ENCODE data around the gene ZMIZ1. TPM values are rescaled to one million over a fixed set of nuclear protein-coding genes. Genes with fewer than 3 reads are reported as not detected.

The ZMIZ1 gene
- total RNA-seq, 1 experiment from 2014 or later = 35.8 TPM

DNA sequence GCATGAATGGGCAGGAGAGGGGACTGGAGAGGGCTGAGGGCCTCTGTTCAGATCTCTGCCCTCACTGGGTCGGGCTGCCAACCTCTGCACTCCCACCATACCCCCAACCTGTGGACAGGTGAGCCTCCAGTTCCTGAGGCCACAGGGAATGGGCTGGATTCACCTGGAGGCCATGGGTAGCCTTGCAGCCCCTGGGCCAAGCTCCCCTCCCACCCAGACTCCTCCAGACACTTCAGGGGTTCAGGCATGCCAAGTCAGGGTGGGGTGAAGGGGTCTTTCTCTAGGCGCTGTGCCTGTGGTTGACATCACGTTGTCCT, 80.5 kb downstream of the ZMIZ1 start:
- Histone ChIP-seq H3K4me1 (ENCODE audit: insufficient read depth, low read length, poor library complexity, severe bottlenecking) (peaks cover 38% of the 10 kb centered on the region), H3K9me3 (ENCODE audit: low read depth, low read length, poor library complexity, severe bottlenecking) (no peaks in the 10 kb centered on the region), H3K27me3 (replicated peaks; ENCODE audit: insufficient read depth, low read depth, low read length, poor library complexity) (no peaks in the 10 kb centered on the region), H3K36me3 (ENCODE audit: insufficient read depth, low read length, poor library complexity, severe bottlenecking) (no peaks in the 10 kb centered on the region), H3K27ac (ENCODE audit: low read depth, low read length, poor library complexity, severe bottlenecking) (no peak overlapping the region), H3K4me3 (ENCODE audit: low read depth, low read length, poor library complexity, severe bottlenecking) (no peak overlapping the region)
- intact Hi-C loops (cut with micrococcal nuclease; ENCODE audit: unreplicated experiment) = no loop called here
- no TSS peak for BruUV-seq (replicated peaks)
- TF ChIP-seq EZH2 (IDR thresholded peaks at IDR 0.05; ENCODE audit: borderline replicate concordance, low read depth, low read length, poor library complexity, severe bottlenecking) = no peak
- TF ChIP-seq, protein P1, sequence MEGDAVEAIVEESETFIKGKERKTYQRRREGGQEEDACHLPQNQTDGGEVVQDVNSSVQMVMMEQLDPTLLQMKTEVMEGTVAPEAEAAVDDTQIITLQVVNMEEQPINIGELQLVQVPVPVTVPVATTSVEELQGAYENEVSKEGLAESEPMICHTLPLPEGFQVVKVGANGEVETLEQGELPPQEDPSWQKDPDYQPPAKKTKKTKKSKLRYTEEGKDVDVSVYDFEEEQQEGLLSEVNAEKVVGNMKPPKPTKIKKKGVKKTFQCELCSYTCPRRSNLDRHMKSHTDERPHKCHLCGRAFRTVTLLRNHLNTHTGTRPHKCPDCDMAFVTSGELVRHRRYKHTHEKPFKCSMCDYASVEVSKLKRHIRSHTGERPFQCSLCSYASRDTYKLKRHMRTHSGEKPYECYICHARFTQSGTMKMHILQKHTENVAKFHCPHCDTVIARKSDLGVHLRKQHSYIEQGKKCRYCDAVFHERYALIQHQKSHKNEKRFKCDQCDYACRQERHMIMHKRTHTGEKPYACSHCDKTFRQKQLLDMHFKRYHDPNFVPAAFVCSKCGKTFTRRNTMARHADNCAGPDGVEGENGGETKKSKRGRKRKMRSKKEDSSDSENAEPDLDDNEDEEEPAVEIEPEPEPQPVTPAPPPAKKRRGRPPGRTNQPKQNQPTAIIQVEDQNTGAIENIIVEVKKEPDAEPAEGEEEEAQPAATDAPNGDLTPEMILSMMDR (conservative IDR thresholded peaks at IDR 0.05; ENCODE audit: low read depth, low read length) = no peak
- no peak for DNase-seq (ENCODE audit: low spot score)
- POLR2A ChIA-PET (ENCODE audit: low non-redundant PET) = no interaction called here
- CTCF ChIA-PET = no interaction called here

DNA sequence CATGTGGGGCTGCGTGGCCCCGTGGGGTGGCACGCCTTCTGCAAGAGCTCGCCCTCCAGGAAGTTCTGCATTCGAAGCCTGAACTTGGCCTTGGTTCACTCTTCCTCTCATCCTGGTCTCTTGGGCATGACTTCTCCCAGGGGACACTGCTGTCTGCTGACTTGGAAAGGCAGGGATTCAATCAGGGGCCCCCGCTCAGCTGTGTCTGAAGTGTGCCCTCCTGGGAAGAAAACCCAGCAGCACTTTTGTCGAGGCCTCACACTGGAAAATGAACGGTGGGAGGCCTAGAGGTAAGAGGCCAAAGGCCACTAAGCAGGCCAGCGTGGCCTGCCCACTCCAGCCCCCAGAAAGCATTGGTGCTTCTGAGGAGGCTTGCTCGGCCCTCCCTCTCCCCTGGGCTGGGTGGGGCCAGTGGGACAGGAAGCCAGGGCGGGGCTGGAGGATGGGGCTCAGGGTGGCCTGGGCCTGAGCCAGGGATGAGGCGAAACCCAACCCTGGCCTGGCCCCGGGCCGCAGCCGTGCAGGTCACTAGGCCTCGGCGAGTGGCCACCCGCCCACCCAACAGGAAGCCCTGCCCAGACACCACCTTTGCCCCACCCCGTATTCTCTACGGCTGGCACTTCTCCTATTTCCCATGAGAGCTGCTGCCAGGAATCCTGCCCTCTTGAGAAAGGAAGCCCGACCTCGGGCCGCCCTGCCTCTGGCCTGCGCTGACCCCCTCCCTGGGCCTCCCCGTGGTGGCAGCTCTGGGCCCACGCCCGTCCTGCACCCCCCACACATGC, 81.1 kb downstream of the ZMIZ1 start:
- no peaks in the 10 kb centered on the region for H3K27me3 ChIP-seq (replicated peaks; ENCODE audit: insufficient read depth, low read depth, low read length, poor library complexity)
- H3K4me1 ChIP-seq (ENCODE audit: insufficient read depth, low read length, poor library complexity, severe bottlenecking) = peaks cover 36% of the 10 kb centered on the region
- TF ChIP-seq, protein P1 (conservative IDR thresholded peaks at IDR 0.05; ENCODE audit: low read depth, low read length) = no peak
- no peak for TF ChIP-seq EZH2 (IDR thresholded peaks at IDR 0.05; ENCODE audit: borderline replicate concordance, low read depth, low read length, poor library complexity, severe bottlenecking)
- no peaks in the 10 kb centered on the region for H3K36me3 ChIP-seq (ENCODE audit: insufficient read depth, low read length, poor library complexity, severe bottlenecking)
- H3K27ac ChIP-seq (ENCODE audit: low read depth, low read length, poor library complexity, severe bottlenecking) = peak overlapping the region; percentile 30
- no TSS peak for BruUV-seq (replicated peaks)
- DNase-seq (ENCODE audit: low spot score) = peak; percentile 45
- intact Hi-C loops (cut with micrococcal nuclease; ENCODE audit: unreplicated experiment) = no loop called here
- ChIA-PET CTCF (no interaction called here), POLR2A (ENCODE audit: low non-redundant PET) (no interaction called here)
- no peaks in the 10 kb centered on the region for H3K9me3 ChIP-seq (ENCODE audit: low read depth, low read length, poor library complexity, severe bottlenecking)
- no peak overlapping the region for H3K4me3 ChIP-seq (ENCODE audit: low read depth, low read length, poor library complexity, severe bottlenecking)

DNA sequence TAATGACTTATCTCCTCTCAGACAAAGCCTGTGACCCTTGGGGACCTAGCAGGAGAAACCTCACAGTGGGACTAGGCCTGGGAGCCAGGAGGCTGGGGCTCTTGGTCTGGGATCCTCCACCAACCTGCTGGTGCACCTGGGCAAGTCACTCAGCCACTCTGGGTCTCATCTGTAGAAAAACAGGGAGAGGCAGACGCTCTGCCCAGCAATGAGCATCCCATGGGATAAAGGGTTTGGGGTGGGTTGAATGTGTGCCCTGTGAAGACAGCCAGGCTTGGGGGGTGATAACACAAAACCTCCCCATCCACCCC, 81.6 kb downstream of the ZMIZ1 start:
- H3K9me3 ChIP-seq (ENCODE audit: low read depth, low read length, poor library complexity, severe bottlenecking) = no peaks in the 10 kb centered on the region
- TF ChIP-seq EZH2 (IDR thresholded peaks at IDR 0.05; ENCODE audit: borderline replicate concordance, low read depth, low read length, poor library complexity, severe bottlenecking) = no peak
- TF ChIP-seq, protein P1 (conservative IDR thresholded peaks at IDR 0.05; ENCODE audit: low read depth, low read length) = no peak
- no peak for DNase-seq (ENCODE audit: low spot score)
- ChIA-PET POLR2A (ENCODE audit: low non-redundant PET) (no interaction called here), CTCF (no interaction called here)
- BruUV-seq (replicated peaks) = no TSS peak
- H3K4me3 ChIP-seq (ENCODE audit: low read depth, low read length, poor library complexity, severe bottlenecking) = no peak overlapping the region
- no peaks in the 10 kb centered on the region for H3K27me3 ChIP-seq (replicated peaks; ENCODE audit: insufficient read depth, low read depth, low read length, poor library complexity)
- H3K27ac ChIP-seq (ENCODE audit: low read depth, low read length, poor library complexity, severe bottlenecking) = peak overlapping the region; percentile 30
- intact Hi-C loops (cut with micrococcal nuclease; ENCODE audit: unreplicated experiment) = no loop called here
- H3K4me1 ChIP-seq (ENCODE audit: insufficient read depth, low read length, poor library complexity, severe bottlenecking) = peaks cover 33% of the 10 kb centered on the region
- H3K36me3 ChIP-seq (ENCODE audit: insufficient read depth, low read length, poor library complexity, severe bottlenecking) = no peaks in the 10 kb centered on the region
